ENCODE measurements around the gene MYH7.

- TF ChIP-seq CTCF (conservative IDR thresholded peaks at IDR 0.05) (no peak), ZFX (IDR thresholded peaks at IDR 0.05) (no peak)
Observed at GRCh38 chr14:23454445-23454856, 19.0 kb upstream of the MYH7 start.

All from C4-2B (cell line).